Measurements from ENCODE around the gene TMBIM1.

The TMBIM1 gene

GRCh38 chr2:218262237-218262600 is 30.1 kb downstream of the TMBIM1 start:
- Histone ChIP-seq H3K27me3 (ENCODE audit: insufficient read depth, poor library complexity, severe bottlenecking) (no peaks in the 10 kb centered on the region), H3K4me3 (replicated peaks; ENCODE audit: insufficient read depth, low read length) (no peak overlapping the region), H3K27ac (replicated peaks) (no peak overlapping the region)
- TF ChIP-seq REST (IDR thresholded peaks at IDR 0.05; ENCODE audit: insufficient replicate concordance, low read depth) = no peak
- TF ChIP-seq SPI1 (IDR thresholded peaks at IDR 0.05; ENCODE audit: borderline replicate concordance, low read depth) = no peak
- TF ChIP-seq GABPA (IDR thresholded peaks at IDR 0.05; ENCODE audit: low read depth) = no peak
- TF ChIP-seq POLR2AphosphoS5 (IDR thresholded peaks at IDR 0.05; ENCODE audit: low read depth) = no peak
- TF ChIP-seq CTCF (IDR thresholded peaks at IDR 0.05; ENCODE audit: insufficient read depth, low read length) = no peak
- DNase-seq (ENCODE audit: low read depth in 1 of 2, low spot score in 1 of 2) = no peak

GRCh38 chr2:218261423-218262236 is 30.7 kb downstream of the TMBIM1 start:
- no peak overlapping the region for H3K27ac ChIP-seq (replicated peaks)
- TF ChIP-seq POLR2AphosphoS5 (IDR thresholded peaks at IDR 0.05; ENCODE audit: low read depth) = no peak
- no peak for TF ChIP-seq SPI1 (IDR thresholded peaks at IDR 0.05; ENCODE audit: borderline replicate concordance, low read depth)
- peak in 1 of 2 experiments; percentile 65 for DNase-seq (ENCODE audit: low read depth in 1 of 2, low spot score in 1 of 2)
- H3K4me3 ChIP-seq (replicated peaks; ENCODE audit: insufficient read depth, low read length) = no peak overlapping the region
- H3K27me3 ChIP-seq (ENCODE audit: insufficient read depth, poor library complexity, severe bottlenecking) = no peaks in the 10 kb centered on the region

- H3K4me3 ChIP-seq (replicated peaks; ENCODE audit: insufficient read depth, low read length) = no peak within 1 kb of the TSS
- no peaks in the 10 kb centered on the region for H3K27me3 ChIP-seq (ENCODE audit: insufficient read depth, poor library complexity, severe bottlenecking)
- no peak for TF ChIP-seq POLR2AphosphoS5 (IDR thresholded peaks at IDR 0.05; ENCODE audit: low read depth)
- TF ChIP-seq CTCF (IDR thresholded peaks at IDR 0.05; ENCODE audit: insufficient read depth, low read length) = no peak
- TF ChIP-seq GABPA (IDR thresholded peaks at IDR 0.05; ENCODE audit: low read depth) = no peak
- TF ChIP-seq SPI1 (IDR thresholded peaks at IDR 0.05; ENCODE audit: borderline replicate concordance, low read depth) = no peak
- no peak for TF ChIP-seq REST (IDR thresholded peaks at IDR 0.05; ENCODE audit: insufficient replicate concordance, low read depth)
- H3K27ac ChIP-seq (replicated peaks) = no peak within 1 kb of the TSS
- DNase-seq (ENCODE audit: low read depth in 1 of 2, low spot score in 1 of 2) = no peak
These were observed 31.4 kb downstream of the TMBIM1 start, which contains the start of gene GPBAR1 for GRCh38 chr2:218260742-218261422. TSS of gene GPBAR1 (plus strand) at chr2:218261015. CDS start at chr2:218262725, 1,710 bp downstream.

GRCh38 chr2:218260166-218260565 is 32.1 kb downstream of the TMBIM1 start:
- DNase-seq (ENCODE audit: low read depth in 1 of 2, low spot score in 1 of 2) = no peak
- H3K4me3 ChIP-seq (replicated peaks; ENCODE audit: insufficient read depth, low read length) = no peak overlapping the region
- H3K27me3 ChIP-seq (ENCODE audit: insufficient read depth, poor library complexity, severe bottlenecking) = no peaks in the 10 kb centered on the region
- no peak overlapping the region for H3K27ac ChIP-seq (replicated peaks)
- no peak for TF ChIP-seq CTCF (IDR thresholded peaks at IDR 0.05; ENCODE audit: insufficient read depth, low read length)
- TF ChIP-seq REST (IDR thresholded peaks at IDR 0.05; ENCODE audit: insufficient replicate concordance, low read depth) = no peak
- TF ChIP-seq SPI1 (IDR thresholded peaks at IDR 0.05; ENCODE audit: borderline replicate concordance, low read depth) = no peak
- no peak for TF ChIP-seq GABPA (IDR thresholded peaks at IDR 0.05; ENCODE audit: low read depth)

All from HL-60 (cell line).